ENCODE results near the gene RPLP1.

- TF ChIP-seq CTCF (IDR thresholded peaks at IDR 0.05; ENCODE audit: low read length) (no peak), EZH2 (IDR thresholded peaks at IDR 0.05; ENCODE audit: borderline replicate concordance, low read length) (no peak)
These were observed 12.6 kb downstream of the RPLP1 start for GRCh38 chr15:69465253-69465652.

Data from OCI-LY1 (cell line).